MCF 10A (cell line): ENCODE results near the gene DMAC2. TPM values are rescaled to one million over a fixed set of nuclear protein-coding genes. Genes with fewer than 3 reads are reported as not detected.

Source experiments
- BruUV-seq: library from RNA; stranded (reverse); fragments of 400-500 nt; replicated peaks from 2 replicates; lab custom pipeline; 2021; lab: Mats Ljungman, UMichigan
- CTCF ChIA-PET: fragments of 300-600 bp; sonication (Branson Sonifier 250); formaldehyde crosslinking; extraction: SDS; loops from one replicate; lab custom pipeline; 2021; ENCODE audit warnings: antibody characterized with exemption, inconsistent platforms; lab: Yijun Ruan, JAX
- POLR2A ChIA-PET: fragments of 300-600, 350-650 bp; sonication (Branson Sonifier 250); formaldehyde crosslinking; extraction: SDS; loops from one replicate; lab custom pipeline; 2020; ENCODE audit warnings: antibody characterized with exemption, inconsistent platforms; lab: Yijun Ruan, JAX
- DNase-seq: peaks from one replicate; pipeline ENCODE4 v3.0.0-alpha.2; 2018; ENCODE audit not compliant: unreplicated experiment
- H3K27ac Mint-ChIP-seq: one replicate; pipeline ENCODE4 v1.8.0; 2022; ENCODE audit warnings: mild to moderate bottlenecking, low read depth, mixed read lengths; ENCODE audit not compliant: unreplicated experiment
- H3K27me3 Mint-ChIP-seq: one replicate; pipeline ENCODE4 v1.8.0; 2022; ENCODE audit warnings: mixed read lengths; ENCODE audit not compliant: insufficient read depth, unreplicated experiment
- H3K36me3 Mint-ChIP-seq: one replicate; pipeline ENCODE4 v1.8.0; 2022; ENCODE audit warnings: mild to moderate bottlenecking, moderate library complexity, mixed read lengths; ENCODE audit not compliant: insufficient read depth, unreplicated experiment
- H3K4me1 Mint-ChIP-seq: one replicate; pipeline ENCODE4 v1.8.0; 2022; ENCODE audit warnings: mixed read lengths; ENCODE audit not compliant: insufficient read depth, unreplicated experiment
- H3K4me3 Mint-ChIP-seq: one replicate; pipeline ENCODE4 v1.8.0; 2022; ENCODE audit warnings: mild to moderate bottlenecking, moderate library complexity, mixed read lengths; ENCODE audit not compliant: unreplicated experiment
- H3K9me3 Mint-ChIP-seq: one replicate; pipeline ENCODE4 v1.8.0; 2022; ENCODE audit warnings: mixed read lengths; ENCODE audit not compliant: unreplicated experiment
- CTCF ChIP-seq: fragments of 200-600 bp; IDR thresholded peaks from one replicate; pipeline ENCODE4 v1.8.0; 2022; ENCODE audit warnings: antibody characterized with exemption, mild to moderate bottlenecking; ENCODE audit not compliant: unreplicated experiment
- intact Hi-C: fragments of 100-400 bp; cut with micrococcal nuclease; formaldehyde crosslinking; loops from 2 replicates; pipeline ENCODE4 v1.14.1; 2022
- total RNA-seq: library from RNA; stranded (reverse); gene quantifications from 2 replicates; pipeline ENCODE4 v1.2.3, GENCODE V29; 2022

Gene DMAC2
- total RNA-seq, 1 experiment from 2014 or later = 34.8 TPM

- BruUV-seq = no TSS peak
- ChIA-PET POLR2A (interaction anchor here (0.5 to 1.8 kb wide), 2 partner anchors 11 to 162 kb away, joined by 3 to 9 read pairs; no protein-coding TSS in a partner anchor), CTCF (interaction anchor here (1.0 to 2.0 kb wide), 2 partner anchors 8 to 20 kb away, joined by 3 to 6 read pairs; no protein-coding TSS in a partner anchor)
- H3K9me3 Mint-ChIP-seq = no peaks in the 10 kb centered on the region
- peaks cover 34% of the 10 kb centered on the region for H3K36me3 Mint-ChIP-seq
- intact Hi-C loops = no loop called here
- DNase-seq = no peak
- H3K4me1 Mint-ChIP-seq = peaks cover 8% of the 10 kb centered on the region
- H3K4me3 Mint-ChIP-seq = no peak overlapping the region
- H3K27ac Mint-ChIP-seq = no peak overlapping the region
- TF ChIP-seq CTCF = no peak
- H3K27me3 Mint-ChIP-seq = no peaks in the 10 kb centered on the region
Observed at GRCh38 chr19:41428481-41428859, 11.2 kb downstream of the DMAC2 start.

- intact Hi-C loops = no loop called here
- Mint-ChIP-seq H3K9me3 (no peaks in the 10 kb centered on the region), H3K36me3 (peaks cover 38% of the 10 kb centered on the region), H3K4me1 (peaks cover 8% of the 10 kb centered on the region), H3K27ac (no peak overlapping the region), H3K4me3 (no peak overlapping the region), H3K27me3 (no peaks in the 10 kb centered on the region)
- ChIA-PET CTCF (interaction anchor here (1.0 to 2.0 kb wide), 2 partner anchors 8 to 19 kb away, joined by 3 to 6 read pairs; no protein-coding TSS in a partner anchor), POLR2A (interaction anchor here (0.5 to 2.0 kb wide), 3 partner anchors 11 to 162 kb away, joined by 3 to 9 read pairs (median 6); partner anchors contain the start of gene DMAC2)
- TF ChIP-seq CTCF = no peak
- no TSS peak for BruUV-seq
- DNase-seq = no peak
Observed at GRCh38 chr19:41427647-41428480, 11.8 kb downstream of the DMAC2 start.

- no TSS peak for BruUV-seq
- POLR2A ChIA-PET = interaction anchor here (0.9 to 2.0 kb wide), 2 partner anchors 10 to 12 kb away, joined by 3 to 6 read pairs; partner anchors contain the start of gene DMAC2
Observed at GRCh38 chr19:41426952-41427646, 12.6 kb downstream of the DMAC2 start, which contains the start of gene B3GNT8. B3GNT8 (minus strand) TSS chr19:41427374; CDS start chr19:41426778, 596 bp downstream.

More at GRCh38 chr19:41426952-41427646, 12.6 kb downstream of the DMAC2 start, which contains the start of gene B3GNT8:
- peak within 1 kb of the TSS; percentile 29 for H3K27ac Mint-ChIP-seq
- peak; percentile 47 for DNase-seq
- CTCF ChIA-PET = no interaction called here
- peaks cover 8% of the 10 kb centered on the region for H3K4me1 Mint-ChIP-seq
- H3K4me3 Mint-ChIP-seq = no peak within 1 kb of the TSS
- intact Hi-C loops = no loop called here
- TF ChIP-seq CTCF = no peak
- peaks cover 31% of the 10 kb centered on the region for H3K36me3 Mint-ChIP-seq
- H3K9me3 Mint-ChIP-seq = no peaks in the 10 kb centered on the region
- H3K27me3 Mint-ChIP-seq = no peaks in the 10 kb centered on the region
